HL-60 (cell line): Measurements from ENCODE around the gene NOXO1.

ENCODE experiments used
- DNase-seq, 2 experiments: peaks; one replicate each; pipeline ENCODE4 v3.0.0-alpha.2; 2010 to 2020; ENCODE audit warnings: low read depth in 1 of 2, low spot score in 1 of 2
- H3K27ac ChIP-seq: fragments of 250-450 bp; sonication (Bioruptor Pico); replicated peaks from 2 replicates; pipeline ENCODE4 v1.5.1; 2020; ENCODE audit warnings: mild to moderate bottlenecking, moderate library complexity
- H3K27me3 ChIP-seq: fragments of 250-450 bp; sonication (Bioruptor Pico); 2 replicates; pipeline ENCODE4 v1.5.1; 2021; ENCODE audit warnings: mild to moderate bottlenecking, moderate library complexity; ENCODE audit not compliant: insufficient read depth, poor library complexity, severe bottlenecking
- H3K4me3 ChIP-seq: replicated peaks from 2 replicates; pipeline ENCODE4 v1.5.1; 2011; ENCODE audit warnings: mild to moderate bottlenecking, control low read depth, low read length; ENCODE audit not compliant: insufficient read depth
- GABPA ChIP-seq: IDR thresholded peaks from 2 replicates; pipeline ENCODE4 v1.6.1; 2012; ENCODE audit warnings: low read depth
- POLR2AphosphoS5 ChIP-seq: IDR thresholded peaks from 2 replicates; pipeline ENCODE4 v1.6.1; 2012; ENCODE audit warnings: low read depth
- SPI1 ChIP-seq: IDR thresholded peaks from 2 replicates; pipeline ENCODE4 v1.6.1; 2012; ENCODE audit warnings: low read depth, mild to moderate bottlenecking, borderline replicate concordance
- TF ChIP-seq, protein P1 (sequence below): IDR thresholded peaks from 2 replicates; pipeline ENCODE4 v1.6.1; 2012; ENCODE audit warnings: low read depth; ENCODE audit not compliant: insufficient replicate concordance
- TF ChIP-seq, protein P2 (sequence below): IDR thresholded peaks from one replicate; pipeline ENCODE4 v1.5.1; 2011; ENCODE audit warnings: low read length, control low read depth, inconsistent platforms; ENCODE audit not compliant: insufficient read depth

NOXO1 gene

DNA sequence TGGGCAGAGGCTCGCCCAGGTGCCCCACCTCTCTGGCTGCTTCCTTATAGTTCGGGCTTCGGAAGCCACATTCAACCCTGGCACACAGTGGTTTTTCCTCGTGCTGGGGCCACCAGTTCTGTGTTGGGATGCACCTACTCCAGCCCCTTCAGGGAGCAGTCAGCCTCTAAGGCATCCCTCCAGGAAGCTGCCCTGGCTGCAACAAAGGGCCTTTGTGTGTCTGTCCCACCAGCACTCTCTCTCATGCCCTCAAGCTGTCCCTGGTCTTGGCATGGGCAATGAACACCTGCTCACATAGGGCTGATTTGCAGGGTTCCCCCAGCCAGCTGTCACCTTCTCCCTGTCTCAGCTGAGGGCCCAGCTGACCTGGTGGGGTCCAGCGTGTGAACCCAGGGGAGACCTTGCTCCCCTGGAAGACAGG is 754 bp upstream of the NOXO1 start:
- Histone ChIP-seq H3K27ac (no peak overlapping the region), H3K4me3 (no peak overlapping the region), H3K27me3 (peaks cover 29% of the 10 kb centered on the region)
- no peak for DNase-seq
- TF ChIP-seq GABPA (no peak), SPI1 (no peak), POLR2AphosphoS5 (no peak)
- TF ChIP-seq, protein P1, sequence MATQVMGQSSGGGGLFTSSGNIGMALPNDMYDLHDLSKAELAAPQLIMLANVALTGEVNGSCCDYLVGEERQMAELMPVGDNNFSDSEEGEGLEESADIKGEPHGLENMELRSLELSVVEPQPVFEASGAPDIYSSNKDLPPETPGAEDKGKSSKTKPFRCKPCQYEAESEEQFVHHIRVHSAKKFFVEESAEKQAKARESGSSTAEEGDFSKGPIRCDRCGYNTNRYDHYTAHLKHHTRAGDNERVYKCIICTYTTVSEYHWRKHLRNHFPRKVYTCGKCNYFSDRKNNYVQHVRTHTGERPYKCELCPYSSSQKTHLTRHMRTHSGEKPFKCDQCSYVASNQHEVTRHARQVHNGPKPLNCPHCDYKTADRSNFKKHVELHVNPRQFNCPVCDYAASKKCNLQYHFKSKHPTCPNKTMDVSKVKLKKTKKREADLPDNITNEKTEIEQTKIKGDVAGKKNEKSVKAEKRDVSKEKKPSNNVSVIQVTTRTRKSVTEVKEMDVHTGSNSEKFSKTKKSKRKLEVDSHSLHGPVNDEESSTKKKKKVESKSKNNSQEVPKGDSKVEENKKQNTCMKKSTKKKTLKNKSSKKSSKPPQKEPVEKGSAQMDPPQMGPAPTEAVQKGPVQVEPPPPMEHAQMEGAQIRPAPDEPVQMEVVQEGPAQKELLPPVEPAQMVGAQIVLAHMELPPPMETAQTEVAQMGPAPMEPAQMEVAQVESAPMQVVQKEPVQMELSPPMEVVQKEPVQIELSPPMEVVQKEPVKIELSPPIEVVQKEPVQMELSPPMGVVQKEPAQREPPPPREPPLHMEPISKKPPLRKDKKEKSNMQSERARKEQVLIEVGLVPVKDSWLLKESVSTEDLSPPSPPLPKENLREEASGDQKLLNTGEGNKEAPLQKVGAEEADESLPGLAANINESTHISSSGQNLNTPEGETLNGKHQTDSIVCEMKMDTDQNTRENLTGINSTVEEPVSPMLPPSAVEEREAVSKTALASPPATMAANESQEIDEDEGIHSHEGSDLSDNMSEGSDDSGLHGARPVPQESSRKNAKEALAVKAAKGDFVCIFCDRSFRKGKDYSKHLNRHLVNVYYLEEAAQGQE, result no peak
- TF ChIP-seq, protein P2, sequence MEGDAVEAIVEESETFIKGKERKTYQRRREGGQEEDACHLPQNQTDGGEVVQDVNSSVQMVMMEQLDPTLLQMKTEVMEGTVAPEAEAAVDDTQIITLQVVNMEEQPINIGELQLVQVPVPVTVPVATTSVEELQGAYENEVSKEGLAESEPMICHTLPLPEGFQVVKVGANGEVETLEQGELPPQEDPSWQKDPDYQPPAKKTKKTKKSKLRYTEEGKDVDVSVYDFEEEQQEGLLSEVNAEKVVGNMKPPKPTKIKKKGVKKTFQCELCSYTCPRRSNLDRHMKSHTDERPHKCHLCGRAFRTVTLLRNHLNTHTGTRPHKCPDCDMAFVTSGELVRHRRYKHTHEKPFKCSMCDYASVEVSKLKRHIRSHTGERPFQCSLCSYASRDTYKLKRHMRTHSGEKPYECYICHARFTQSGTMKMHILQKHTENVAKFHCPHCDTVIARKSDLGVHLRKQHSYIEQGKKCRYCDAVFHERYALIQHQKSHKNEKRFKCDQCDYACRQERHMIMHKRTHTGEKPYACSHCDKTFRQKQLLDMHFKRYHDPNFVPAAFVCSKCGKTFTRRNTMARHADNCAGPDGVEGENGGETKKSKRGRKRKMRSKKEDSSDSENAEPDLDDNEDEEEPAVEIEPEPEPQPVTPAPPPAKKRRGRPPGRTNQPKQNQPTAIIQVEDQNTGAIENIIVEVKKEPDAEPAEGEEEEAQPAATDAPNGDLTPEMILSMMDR, result no peak

DNA sequence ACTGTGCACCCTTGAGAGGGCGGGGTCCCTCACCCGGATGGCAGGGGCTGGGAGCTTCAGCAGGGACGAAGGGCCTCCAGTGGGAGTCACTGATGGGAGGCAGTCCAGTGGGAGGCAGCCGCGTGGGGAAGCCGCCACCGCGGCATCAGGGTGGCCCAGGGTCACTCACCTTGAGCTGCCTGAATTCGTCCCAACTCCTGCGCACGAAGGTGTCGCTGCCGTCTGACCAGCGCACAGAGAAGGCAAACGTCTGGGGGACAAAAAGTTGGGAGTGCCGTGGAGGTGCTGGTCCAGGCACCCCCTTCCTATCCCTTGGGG is 540 bp downstream of the NOXO1 start:
- TF ChIP-seq, protein P2, result no peak
- TF ChIP-seq POLR2AphosphoS5 (no peak), SPI1 (no peak), GABPA (no peak)
- TF ChIP-seq, protein P1, result no peak
- no peak overlapping the region for H3K27ac ChIP-seq
- no peak overlapping the region for H3K4me3 ChIP-seq
- DNase-seq, result no peak
- peaks cover 29% of the 10 kb centered on the region for H3K27me3 ChIP-seq

DNA sequence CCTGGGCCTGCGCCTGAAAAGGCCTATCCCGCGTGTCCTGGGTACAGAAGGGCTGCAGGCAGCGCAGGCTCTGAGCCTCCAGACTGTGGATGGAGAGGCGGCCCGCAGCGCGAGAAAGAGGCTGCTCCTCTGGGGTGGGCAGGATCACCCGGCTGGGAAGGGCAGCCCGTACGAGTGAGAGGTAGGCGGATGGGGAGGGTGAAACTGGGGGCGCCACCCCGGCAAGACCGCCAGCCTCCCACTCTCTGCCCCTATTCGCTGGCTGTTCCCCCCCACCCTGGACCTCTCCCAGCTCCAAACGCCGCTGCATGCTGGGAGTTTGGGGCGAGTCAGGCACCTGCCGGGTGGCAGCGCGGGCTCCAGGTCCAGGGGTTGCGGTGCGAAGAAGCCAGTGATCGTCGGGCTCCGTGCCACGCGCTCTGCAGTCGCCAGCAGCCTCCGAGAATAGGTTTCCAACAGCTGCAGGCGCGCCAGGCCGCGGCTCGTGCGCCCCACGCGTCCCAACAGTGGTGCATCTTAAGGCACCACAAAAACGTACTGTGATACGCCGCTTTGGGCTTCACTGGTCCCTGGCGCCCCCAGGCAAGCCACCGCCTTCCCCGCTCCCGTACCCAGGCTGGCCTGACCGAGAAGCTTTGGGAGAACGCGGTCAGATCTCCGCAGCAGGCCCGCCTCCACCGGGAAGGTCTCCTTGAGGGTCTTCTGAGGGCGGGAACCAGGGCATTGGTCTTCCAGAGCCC is 1.1 kb downstream of the NOXO1 start:
- no peak for DNase-seq
- TF ChIP-seq GABPA (no peak), POLR2AphosphoS5 (peak; percentile 29; the same call in 1 of the 2 replicates), SPI1 (no peak)
- TF ChIP-seq, protein P1, result no peak
- H3K27me3 ChIP-seq, result peaks cover 29% of the 10 kb centered on the region
- H3K27ac ChIP-seq, result no peak overlapping the region
- H3K4me3 ChIP-seq, result no peak overlapping the region
